Globus pallidus (tissue), 1 donor: ENCODE data around the gene GART.

ENCODE experiments used
- DNase-seq: peaks from one replicate; pipeline ENCODE4 v3.0.0-alpha.2; 2015; ENCODE audit warnings: low spot score

The GART gene

GRCh38 chr21:33552999-33553598 lies 11.2 kb upstream of the GART start:
- no peak for DNase-seq

- no peak for DNase-seq
These were observed 10.4 kb upstream of the GART start for GRCh38 chr21:33552093-33552998.

GRCh38 chr21:33551664-33552063 lies 9.7 kb upstream of the GART start:
- DNase-seq, result no peak

- no peak for DNase-seq
These were observed 9.1 kb upstream of the GART start for GRCh38 chr21:33550772-33551660.

GRCh38 chr21:33549848-33550771 lies 8.2 kb upstream of the GART start:
- DNase-seq, result no peak

GRCh38 chr21:33546086-33546485 lies 4.2 kb upstream of the GART start:
- peak; percentile 14 for DNase-seq

- DNase-seq, result no peak
These were observed 2.7 kb upstream of the GART start for GRCh38 chr21:33544451-33545195.

- no peak for DNase-seq
These were observed 1.7 kb upstream of the GART start for GRCh38 chr21:33543505-33544129.

- DNase-seq, result peak; percentile 100
These were observed 955 bp upstream of the GART start, which contains the start of gene SON for GRCh38 chr21:33542640-33543504. Gene SON, plus strand, starts transcription at chr21:33543038. Its CDS starts 55 bp downstream, at chr21:33543093.

- no peak for DNase-seq
These were observed 709 bp downstream of the GART start for GRCh38 chr21:33541105-33541711.

- DNase-seq, result no peak
These were observed 1.2 kb downstream of the GART start for GRCh38 chr21:33540711-33541104.

- DNase-seq, result no peak
These were observed 2.3 kb downstream of the GART start for GRCh38 chr21:33539616-33540015.

- DNase-seq, result no peak
These were observed 4.7 kb downstream of the GART start for GRCh38 chr21:33537212-33537611.

GRCh38 chr21:33531007-33531406 lies 10.9 kb downstream of the GART start:
- no peak for DNase-seq

GRCh38 chr21:33522953-33523349 lies 19.0 kb downstream of the GART start:
- no peak for DNase-seq

GRCh38 chr21:33522297-33522952 lies 19.5 kb downstream of the GART start:
- DNase-seq, result no peak

GRCh38 chr21:33518899-33519298 lies 23.0 kb downstream of the GART start:
- DNase-seq, result no peak

- no peak for DNase-seq
These were observed 27.7 kb downstream of the GART start for GRCh38 chr21:33514229-33514628.
